SHP77 (cell line): ENCODE data around the gene PARD3.
"Not testable (repeated sequence)": the region's sequence is repeated elsewhere in the genome, so short reads cannot be mapped to it uniquely, and the experiment has no call there.

Experiments
- DNase-seq, 2 experiments: peaks; one replicate each; lab custom pipeline; 2025; lab: John Stamatoyannopoulos, UW

Gene PARD3

DNA sequence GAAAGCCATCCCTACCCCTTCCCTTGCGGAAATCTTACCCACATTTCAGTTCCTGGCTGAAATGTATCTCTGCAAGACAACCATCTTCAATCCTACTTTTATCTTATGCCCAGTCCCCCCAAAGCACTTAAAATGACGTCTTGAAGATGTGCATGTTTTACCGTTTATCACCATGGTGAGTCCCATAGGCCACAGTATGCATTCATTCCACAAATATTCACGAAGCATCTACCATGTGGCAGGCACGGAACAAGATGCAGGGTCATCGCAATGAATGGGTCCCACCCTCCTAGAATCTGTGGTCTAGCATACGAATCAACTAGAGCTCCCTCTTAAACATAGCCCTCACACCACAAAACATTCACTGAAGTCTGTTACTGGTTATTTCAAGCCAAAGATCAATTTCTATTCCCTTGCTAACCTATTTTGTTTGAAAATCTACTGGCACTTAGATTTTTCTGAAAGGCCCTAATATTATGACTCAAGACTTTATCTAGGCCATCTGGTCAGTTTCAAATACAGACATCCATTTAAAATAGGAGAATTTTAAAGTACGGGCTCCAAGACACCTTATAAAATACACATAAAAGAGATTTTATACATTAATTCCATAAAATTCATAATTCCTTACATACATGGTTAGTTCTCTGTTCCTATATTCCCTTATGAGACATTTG lies 99.4 kb downstream of the PARD3 start:
- DNase-seq: no peak

GRCh38 chr10:34713875-34714274 lies 101.2 kb downstream of the PARD3 start:
- no peak for DNase-seq

DNA sequence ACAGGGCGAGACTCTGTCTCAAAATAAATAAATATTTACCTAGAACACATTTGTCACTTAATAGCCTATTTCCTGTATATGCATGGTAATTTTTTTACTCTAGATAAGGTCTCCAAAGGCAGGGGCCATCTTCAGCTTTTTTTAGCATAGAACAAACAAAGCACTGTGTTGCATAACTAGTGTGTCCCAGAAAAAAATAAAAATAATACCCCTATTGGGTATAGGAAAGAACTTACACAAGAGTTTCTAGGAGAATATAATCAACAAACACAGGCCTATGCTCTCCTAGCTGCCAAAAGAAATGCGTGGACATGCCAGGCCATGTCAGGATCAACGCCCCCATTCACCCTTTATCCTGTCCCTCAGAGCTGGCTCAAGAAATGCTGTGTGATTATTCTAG lies 103.6 kb downstream of the PARD3 start:
- DNase-seq: no peak

GRCh38 chr10:34710391-34710751 lies 104.7 kb downstream of the PARD3 start:
- no peak for DNase-seq

GRCh38 chr10:34709637-34710390 lies 105.3 kb downstream of the PARD3 start:
- DNase-seq: no peak

DNA sequence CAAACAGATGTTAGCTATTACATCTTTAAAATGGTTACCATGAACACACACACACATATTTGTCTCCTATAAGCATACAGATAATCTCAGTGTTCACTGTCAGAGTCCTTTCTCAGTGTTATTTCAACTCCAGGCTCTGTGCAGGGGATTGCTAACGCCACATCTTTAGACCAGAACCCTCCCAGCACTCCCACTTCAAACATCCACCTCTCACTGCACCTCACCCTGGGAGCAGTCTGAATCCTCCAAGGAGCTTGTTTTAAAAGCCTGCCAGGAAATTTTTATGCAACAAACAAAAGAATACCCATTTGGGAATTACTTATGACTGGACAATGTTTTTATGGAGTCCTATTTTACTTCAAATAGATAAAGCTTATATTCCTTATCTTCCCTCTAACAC lies 107.4 kb downstream of the PARD3 start:
- DNase-seq: no peak

GRCh38 chr10:34706992-34707391 lies 108.1 kb downstream of the PARD3 start:
- not testable (repeated sequence) for DNase-seq

DNA sequence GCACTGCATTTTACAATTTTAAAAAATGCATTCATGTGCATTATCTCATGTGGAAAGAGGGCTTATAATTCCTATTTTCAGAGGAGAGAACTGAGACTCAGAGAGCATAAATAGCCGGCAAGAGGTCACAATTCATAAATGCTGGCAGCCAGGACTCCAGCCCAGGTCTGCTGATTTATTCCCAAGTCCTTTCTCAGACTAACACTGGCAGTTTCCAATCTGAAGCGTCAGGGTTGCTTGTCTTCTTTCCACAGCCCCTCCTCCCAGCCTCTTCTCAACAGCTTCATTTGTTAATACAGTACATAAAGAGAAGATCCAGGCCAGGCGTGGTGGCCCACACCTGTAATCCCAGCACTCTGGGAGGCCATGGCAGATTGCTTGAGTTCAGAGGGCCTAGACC lies 108.9 kb downstream of the PARD3 start:
- DNase-seq: no peak

GRCh38 chr10:34705563-34705962 lies 109.5 kb downstream of the PARD3 start:
- no peak for DNase-seq

DNA sequence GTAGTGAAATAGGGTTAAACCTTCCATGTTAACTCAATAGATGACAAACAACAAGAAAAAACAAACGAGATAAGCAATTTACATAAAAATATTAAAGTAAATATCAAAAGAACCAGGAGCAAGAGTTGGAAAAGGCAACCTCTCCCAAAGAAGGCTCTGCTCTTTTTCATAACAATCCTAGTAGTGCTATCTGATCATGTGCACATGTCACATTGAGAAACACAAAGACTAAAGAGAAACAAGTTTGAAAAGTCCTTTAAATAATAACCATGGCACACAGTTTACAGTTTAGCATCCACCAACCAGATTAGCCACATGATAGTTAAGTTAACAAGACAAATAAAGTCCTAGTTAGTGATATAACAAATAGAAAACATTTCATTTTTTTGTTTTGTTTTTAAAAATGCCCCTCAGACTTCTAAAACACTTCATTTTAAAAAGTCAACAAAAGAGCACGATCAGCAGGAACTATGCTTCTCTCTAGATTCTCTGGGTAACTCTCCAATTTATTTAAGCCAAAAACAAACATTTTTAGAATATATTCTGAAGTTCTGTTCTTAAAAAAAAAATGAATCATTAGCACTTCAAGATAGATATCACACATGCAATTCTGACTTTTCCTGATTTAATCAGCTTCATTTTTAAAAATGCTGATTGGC lies 110.4 kb downstream of the PARD3 start:
- no peak for DNase-seq

GRCh38 chr10:34702982-34703381 lies 112.1 kb downstream of the PARD3 start:
- DNase-seq: no peak

DNA sequence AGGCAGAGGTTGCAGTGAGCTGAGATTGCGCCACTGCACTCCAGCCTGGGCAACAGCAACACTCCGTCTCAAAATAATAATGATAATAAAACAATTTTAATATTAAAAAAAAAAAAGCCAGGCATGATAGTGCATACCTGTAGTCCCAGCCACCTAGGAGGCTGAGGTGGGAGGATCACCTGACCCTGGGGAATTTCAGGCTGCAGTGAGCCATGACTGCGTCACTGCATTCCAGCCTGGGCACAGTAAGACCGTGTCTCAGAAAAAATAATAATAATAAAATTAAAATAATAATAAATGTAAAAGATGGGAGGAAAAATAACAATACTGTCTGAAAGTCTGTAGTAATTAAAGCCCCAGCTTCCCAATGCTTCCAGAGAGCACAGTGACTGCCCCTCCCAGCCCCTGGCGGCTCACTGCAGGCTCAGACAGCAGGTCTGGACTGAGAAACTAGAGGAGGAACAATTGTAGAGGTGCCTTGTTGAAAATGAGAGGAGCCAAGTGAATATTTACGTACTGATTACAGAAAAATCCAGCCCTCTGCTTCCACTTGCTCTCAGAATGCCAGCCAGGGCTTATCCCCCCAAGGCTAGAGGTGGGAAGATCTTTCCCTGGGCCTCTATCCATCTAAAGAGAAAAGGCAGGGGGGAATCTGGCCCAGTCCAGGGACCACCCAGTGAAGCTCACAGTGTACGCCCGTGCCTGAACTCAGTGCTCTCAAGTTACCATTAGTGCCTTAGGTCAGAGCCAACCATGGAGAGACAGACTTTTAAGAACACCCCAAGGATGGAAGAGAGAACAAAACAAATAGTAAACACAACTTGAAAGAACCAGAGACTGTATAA lies 112.8 kb downstream of the PARD3 start:
- no peak for DNase-seq

DNA sequence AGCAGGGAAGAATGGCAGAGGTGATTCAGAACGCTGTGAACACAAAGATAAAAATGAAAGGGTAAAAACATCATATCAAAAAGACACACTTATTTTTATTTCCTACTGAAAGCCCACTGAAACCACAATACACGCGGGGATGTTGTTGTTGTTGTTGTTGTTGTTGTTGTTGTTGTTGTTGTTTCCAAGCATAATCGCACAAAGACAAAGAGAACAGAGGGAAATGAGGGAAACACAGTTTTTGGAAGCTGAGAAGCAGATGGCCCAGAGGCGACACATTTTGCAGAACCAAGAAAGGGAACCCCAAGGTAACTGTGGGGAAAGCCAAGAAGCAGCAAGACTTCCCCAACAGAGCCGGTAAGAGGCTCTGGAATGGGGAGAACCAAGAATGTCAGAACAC lies 113.9 kb downstream of the PARD3 start:
- no peak for DNase-seq

- DNase-seq: not testable (repeated sequence)
These were observed 114.3 kb downstream of the PARD3 start for GRCh38 chr10:34700752-34701151.

DNA sequence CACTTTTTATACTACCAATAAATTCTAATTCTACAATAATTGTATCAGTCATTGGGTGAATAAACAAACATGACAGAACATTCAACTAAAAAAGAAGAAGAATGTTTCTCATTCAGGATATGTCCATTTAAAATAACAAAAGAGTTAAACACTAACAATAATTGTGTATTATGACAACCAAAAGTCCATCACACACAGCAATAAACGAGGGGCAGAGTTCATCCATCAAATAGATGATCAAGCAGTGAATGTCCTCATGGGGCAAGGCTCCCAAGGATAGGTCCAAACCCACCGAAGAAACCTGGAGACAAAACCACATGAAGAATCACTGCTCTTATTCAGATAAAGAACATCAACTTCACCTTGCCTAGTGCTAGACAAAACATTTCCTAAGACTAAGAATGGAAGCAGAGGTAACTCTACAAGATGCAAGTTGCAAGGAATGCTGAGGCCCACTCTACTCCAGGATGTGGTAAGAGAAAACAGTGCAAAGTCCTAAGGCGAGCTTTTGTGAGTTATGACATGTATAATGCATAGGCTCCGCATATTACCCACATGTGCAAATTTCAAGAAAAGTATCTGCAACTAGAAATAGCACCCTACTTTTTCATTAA lies 115.1 kb downstream of the PARD3 start:
- no peak for DNase-seq

DNA sequence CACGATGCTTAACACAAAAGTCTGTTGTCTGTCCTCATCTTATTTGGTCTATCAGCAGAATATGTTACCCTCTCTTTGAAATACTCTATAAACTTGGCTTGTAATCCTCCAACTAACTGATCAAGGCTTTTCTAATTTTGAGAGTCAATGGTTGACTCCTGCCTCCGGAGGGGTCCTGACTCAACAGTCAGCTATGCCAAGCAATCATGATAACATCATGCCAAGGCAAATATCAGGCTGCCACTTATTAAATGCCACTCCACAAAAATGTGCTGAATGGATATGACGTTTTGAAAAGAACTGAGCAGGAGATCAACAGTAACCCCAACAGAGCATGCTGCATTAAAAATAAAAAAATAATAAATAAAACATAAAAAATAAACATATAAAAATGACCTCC lies 116.1 kb downstream of the PARD3 start:
- DNase-seq: no peak

- DNase-seq: no peak
These were observed 116.8 kb downstream of the PARD3 start for GRCh38 chr10:34698248-34698831.

DNA sequence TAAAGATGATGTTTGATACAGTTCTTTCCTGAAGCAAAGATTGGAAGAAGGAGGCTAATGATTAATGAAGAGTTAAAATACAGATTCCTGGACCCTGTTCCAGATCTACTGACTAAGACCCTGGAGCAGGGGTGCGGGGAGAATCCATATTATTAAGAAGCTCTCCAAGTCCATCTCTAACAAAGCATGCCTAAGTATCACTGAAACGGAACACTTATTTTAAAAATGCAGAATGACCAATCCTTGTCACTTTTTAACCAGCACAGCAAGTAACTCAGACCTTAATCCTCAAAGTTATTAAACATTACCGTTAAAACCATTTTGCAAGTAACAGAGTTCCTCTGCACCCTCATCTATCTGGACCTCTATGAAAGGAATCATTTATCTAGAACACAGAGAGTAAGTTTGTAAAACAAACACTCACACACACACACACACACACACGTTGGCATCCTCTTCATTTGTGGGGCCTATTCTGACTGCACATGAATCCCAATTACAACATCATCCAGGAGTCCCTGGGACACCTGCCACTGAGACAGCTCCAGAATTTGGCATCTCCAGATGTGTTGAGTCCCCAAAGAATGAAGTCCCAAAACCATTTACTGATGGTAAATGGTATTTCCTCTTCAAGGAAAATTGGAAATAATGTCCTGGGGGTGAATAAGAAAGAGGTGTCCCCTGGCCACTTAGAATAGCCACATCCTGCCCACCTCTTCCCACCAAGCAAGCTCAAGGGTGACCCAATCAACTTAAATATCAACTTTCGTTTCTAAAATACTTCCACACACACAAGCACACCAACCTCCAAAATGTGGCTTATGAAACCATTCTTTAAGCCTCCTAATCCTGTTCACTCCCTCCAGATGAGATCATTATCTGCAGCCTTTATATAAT lies 117.5 kb downstream of the PARD3 start:
- no peak for DNase-seq

GRCh38 chr10:34696423-34696822 lies 118.7 kb downstream of the PARD3 start:
- no peak for DNase-seq

DNA sequence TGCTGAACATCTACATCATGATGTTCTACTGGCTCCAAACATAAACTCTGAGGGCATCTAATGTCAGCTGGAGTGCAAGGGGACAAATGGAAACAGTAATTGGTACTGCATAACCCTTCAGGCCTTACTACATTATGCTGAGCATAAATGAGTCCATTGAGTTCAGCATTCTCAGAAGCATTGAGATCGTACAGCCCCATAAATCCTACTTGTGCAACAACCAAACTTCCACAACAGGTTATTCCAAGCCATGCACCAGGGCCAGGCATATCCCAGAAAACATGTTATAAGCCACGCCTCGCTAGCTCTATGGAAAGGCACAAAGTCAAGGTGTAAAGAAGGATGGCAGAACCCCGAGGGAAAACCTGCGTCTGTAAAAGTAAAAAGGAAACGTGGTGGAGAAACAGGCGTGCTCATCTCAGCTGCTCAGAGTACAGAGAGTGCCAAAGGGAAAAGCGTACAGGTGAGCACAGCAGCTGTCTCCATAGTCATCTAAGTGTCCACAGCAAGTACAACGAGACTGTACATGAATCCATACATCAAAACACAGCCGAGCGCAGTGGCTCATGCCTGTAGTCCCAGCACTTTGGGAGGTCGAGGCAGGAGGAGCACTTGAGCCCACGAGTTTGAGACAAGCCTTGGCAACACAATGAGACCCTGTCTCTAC lies 124.6 kb downstream of the PARD3 start:
- no peak for DNase-seq
